Measurements from ENCODE around the gene SULT1C4. TPM values are rescaled to one million over a fixed set of nuclear protein-coding genes. Genes with fewer than 3 reads are reported as not detected.

The SULT1C4 gene
- total RNA-seq, 4 donors from 2014 or later = 12.0 to 33.4 (median 13.2) TPM

DNA sequence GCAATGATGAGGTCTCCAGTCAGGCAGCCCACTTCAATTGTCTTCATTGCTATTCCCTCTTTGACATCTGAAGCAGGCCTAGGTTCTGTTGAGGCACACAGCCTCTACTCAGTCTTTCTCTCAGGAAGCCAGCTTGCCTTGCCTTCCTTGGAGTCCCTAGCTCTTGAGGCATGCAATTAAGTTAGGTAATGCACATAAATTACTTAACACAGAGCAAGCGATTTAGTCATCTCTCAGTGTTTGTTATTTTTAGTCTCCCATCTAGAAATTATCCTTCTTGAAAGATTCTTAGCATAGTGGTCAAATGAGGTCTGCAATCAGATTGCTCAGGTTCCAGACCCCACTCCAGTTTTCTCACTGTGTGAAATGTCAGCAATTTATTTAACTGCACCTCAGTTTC lies 32.0 kb downstream of the SULT1C4 start:
- no peak overlapping the region for H3K27ac ChIP-seq
- H3K4me3 ChIP-seq = no peak overlapping the region
- no peak for TF ChIP-seq POLR2A (IDR thresholded peaks at IDR 0.05)
- TF ChIP-seq, protein P1, sequence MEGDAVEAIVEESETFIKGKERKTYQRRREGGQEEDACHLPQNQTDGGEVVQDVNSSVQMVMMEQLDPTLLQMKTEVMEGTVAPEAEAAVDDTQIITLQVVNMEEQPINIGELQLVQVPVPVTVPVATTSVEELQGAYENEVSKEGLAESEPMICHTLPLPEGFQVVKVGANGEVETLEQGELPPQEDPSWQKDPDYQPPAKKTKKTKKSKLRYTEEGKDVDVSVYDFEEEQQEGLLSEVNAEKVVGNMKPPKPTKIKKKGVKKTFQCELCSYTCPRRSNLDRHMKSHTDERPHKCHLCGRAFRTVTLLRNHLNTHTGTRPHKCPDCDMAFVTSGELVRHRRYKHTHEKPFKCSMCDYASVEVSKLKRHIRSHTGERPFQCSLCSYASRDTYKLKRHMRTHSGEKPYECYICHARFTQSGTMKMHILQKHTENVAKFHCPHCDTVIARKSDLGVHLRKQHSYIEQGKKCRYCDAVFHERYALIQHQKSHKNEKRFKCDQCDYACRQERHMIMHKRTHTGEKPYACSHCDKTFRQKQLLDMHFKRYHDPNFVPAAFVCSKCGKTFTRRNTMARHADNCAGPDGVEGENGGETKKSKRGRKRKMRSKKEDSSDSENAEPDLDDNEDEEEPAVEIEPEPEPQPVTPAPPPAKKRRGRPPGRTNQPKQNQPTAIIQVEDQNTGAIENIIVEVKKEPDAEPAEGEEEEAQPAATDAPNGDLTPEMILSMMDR (IDR thresholded peaks at IDR 0.05) = no peak
- intact Hi-C loops (cut with DNase I; ENCODE audit: low total_unique reads) = no loop called here
- no peaks in the 10 kb centered on the region for H3K27me3 ChIP-seq
- no peaks in the 10 kb centered on the region for H3K4me1 ChIP-seq
- H3K9me3 ChIP-seq = no peaks in the 10 kb centered on the region
- H3K36me3 ChIP-seq = no peaks in the 10 kb centered on the region
- no peak for DNase-seq

DNA sequence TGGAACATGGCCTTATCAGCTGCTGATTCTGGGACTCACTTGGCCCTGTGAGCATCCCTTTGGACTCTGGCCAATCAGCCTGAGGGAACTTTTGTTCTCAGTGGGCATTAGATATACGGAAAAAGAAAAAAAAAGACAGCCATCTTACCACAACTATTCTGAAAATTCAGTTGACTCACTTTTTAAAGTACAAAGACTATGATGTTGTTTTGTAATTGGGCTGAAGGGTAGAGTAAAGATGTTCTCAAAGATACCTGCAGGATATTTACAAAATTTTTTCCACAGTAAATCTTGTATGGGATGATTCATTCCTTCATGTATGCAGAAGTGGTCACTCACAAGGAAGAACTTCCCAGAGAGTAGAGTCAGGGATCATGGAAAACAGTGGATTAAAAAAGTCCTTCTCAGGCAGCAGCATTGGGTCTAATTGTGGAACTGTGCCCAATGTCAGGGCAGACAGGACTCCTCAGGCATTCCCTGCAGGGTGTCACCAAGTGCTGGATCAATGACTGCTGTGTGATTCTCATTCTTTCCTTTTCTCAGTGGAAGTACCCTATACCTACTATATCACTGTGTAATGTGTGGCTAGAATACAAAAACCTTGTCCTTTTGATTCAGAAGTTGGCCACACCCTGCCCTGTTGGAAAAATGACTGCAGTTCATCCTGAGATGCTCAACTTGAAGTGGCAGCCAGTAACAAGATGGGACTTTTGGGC lies 35.4 kb downstream of the SULT1C4 start:
- H3K4me3 ChIP-seq = no peak overlapping the region

DNA sequence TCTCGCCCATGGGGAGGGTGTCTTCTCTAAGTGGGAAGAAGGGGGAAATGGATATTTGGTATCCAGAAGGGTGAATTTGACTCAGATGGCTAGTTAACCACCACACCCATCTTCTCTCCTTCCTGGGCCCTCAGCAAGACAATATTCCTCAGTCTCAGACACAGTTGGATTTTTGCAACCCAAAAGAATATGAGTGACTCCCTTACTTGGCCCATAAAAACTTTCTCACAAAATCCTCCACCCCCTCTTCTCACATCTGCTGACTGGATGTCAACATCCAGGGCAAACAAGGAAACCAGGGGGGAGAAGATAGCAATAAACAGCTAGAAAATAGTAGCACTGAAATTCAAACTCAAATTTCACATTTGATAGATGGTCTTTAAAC lies 35.9 kb downstream of the SULT1C4 start:
- DNase-seq = no peak
- intact Hi-C loops (cut with DNase I; ENCODE audit: low total_unique reads) = no loop called here
- no peak overlapping the region for H3K27ac ChIP-seq
- TF ChIP-seq POLR2A (IDR thresholded peaks at IDR 0.05) = no peak
- TF ChIP-seq, protein P1 (IDR thresholded peaks at IDR 0.05) = no peak
- no peaks in the 10 kb centered on the region for H3K4me1 ChIP-seq
- H3K9me3 ChIP-seq = no peaks in the 10 kb centered on the region
- no peak overlapping the region for H3K4me3 ChIP-seq
- no peaks in the 10 kb centered on the region for H3K36me3 ChIP-seq
- no peaks in the 10 kb centered on the region for H3K27me3 ChIP-seq

More for the DNA sequence above, 35.4 kb downstream of the SULT1C4 start:
- intact Hi-C loops (cut with DNase I; ENCODE audit: low total_unique reads) = no loop called here
- H3K4me1 ChIP-seq = no peaks in the 10 kb centered on the region
- DNase-seq = no peak
- no peak for TF ChIP-seq POLR2A (IDR thresholded peaks at IDR 0.05)
- TF ChIP-seq, protein P1 (IDR thresholded peaks at IDR 0.05) = no peak
- no peaks in the 10 kb centered on the region for H3K9me3 ChIP-seq
- H3K27me3 ChIP-seq = no peaks in the 10 kb centered on the region
- no peak overlapping the region for H3K27ac ChIP-seq
- no peaks in the 10 kb centered on the region for H3K36me3 ChIP-seq

DNA sequence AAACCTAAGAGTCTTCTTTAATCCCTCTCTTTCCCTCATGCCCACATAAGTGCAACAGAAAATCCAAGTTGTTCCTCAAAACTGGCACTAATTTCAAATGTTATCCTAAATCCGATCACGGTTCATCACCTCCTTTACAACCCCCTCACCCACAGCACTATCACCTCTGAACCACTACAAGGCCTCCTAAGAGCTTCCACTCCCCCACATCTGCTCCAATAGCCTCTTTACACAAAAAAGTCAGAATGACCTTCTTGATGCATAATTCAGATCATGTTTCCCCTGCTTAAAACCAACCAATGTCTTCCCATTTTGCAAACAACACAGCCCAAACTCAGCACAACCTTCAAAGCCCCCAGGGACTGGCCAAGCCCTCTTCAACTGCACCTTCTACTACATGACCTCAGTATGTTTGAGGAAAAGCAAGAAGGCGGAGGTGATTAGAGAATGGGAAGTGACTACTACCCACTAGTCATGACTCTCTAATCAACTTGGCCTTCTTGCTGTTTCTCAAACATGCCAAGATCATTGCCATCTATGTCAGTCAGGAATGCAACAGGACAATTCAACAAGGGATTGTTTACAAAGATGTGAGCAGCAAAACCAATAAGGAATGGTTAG lies 36.6 kb downstream of the SULT1C4 start:
- DNase-seq = no peak
- H3K36me3 ChIP-seq = no peaks in the 10 kb centered on the region
- no peaks in the 10 kb centered on the region for H3K9me3 ChIP-seq
- H3K4me1 ChIP-seq = no peaks in the 10 kb centered on the region
- TF ChIP-seq, protein P1 (IDR thresholded peaks at IDR 0.05) = no peak
- no peak for TF ChIP-seq POLR2A (IDR thresholded peaks at IDR 0.05)
- H3K4me3 ChIP-seq = no peak overlapping the region
- H3K27me3 ChIP-seq = no peaks in the 10 kb centered on the region
- no peak overlapping the region for H3K27ac ChIP-seq
- intact Hi-C loops (cut with DNase I; ENCODE audit: low total_unique reads) = no loop called here

DNA sequence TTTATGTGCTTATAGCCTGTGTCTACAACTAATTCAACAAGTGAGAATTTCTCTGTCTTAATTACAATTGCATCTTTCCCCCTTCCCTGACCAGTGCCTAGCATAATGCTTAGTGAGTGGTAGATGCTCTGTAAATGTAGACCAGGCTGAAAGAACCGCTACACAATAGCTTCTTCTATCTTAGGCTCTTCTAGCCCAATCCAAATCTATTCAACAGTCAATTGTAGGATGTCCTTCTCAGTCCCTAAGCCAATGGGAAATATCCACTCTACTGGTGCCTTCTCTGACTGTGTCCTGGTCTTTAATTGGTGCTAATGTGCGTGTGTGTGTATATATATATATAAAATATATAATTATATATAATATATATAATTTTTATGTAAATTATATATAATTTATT lies 37.2 kb downstream of the SULT1C4 start:
- TF ChIP-seq, protein P1 (IDR thresholded peaks at IDR 0.05) = no peak
- TF ChIP-seq POLR2A (IDR thresholded peaks at IDR 0.05) = no peak
- no peak overlapping the region for H3K27ac ChIP-seq
- no peaks in the 10 kb centered on the region for H3K27me3 ChIP-seq
- no peak overlapping the region for H3K4me3 ChIP-seq
- H3K36me3 ChIP-seq = no peaks in the 10 kb centered on the region
- no peaks in the 10 kb centered on the region for H3K4me1 ChIP-seq
- DNase-seq = no peak
- no peaks in the 10 kb centered on the region for H3K9me3 ChIP-seq
- intact Hi-C loops (cut with DNase I; ENCODE audit: low total_unique reads) = no loop called here

Measured in uterus (tissue), 4 donors.